ENCODE results near the gene BCL7A.

Gene BCL7A

DNA sequence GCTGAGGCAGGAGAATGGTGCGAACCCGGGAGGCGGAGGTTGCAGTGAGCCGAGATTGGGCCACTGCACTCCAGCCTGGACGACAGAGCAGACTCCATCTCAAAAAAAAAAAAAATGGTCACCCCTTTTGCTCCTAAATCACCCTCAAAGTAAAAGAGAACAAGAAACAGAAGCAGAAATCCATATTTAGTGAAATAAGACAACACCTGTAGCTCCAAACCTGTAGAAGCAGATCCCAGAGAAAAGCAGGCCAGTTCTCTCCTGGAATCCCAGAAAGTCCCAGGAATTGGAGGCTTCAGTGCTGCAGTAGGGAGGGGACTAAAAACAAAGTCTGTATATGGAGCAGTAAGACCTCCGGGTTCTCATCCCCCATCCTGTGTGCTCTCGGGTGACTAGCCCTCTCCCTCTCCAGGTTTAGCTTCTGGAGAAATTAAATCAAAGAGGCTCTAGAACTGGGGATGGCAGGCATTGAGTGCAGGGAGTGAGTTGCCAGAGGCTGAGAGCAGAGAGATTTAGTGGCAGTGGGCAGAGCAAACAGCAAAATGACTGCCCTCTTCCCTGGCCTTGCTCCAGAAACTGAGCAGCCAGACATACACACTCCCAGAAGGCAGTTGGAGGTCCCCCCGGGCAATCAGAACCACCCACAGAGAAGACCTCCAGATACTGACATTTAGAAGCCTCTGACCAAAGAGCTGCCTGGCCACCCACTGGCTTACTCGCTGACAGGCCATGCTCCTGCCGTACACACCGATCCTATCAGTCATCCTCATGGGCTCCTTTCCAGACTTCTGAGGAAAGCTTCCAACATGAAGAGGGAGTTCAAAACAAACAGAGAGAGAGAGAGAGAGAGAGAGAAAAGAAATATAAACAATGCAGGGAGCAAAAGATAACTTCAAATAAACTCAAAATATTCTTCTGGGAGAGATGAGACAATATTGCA lies 50.6 kb downstream of the BCL7A start:
- Histone ChIP-seq H3K4me1 (ENCODE audit: low read length) (0 out of 2 replicates have a peak, but pooled peaks cover 3% of the 10 kb centered on the region), H3F3A (ENCODE audit: insufficient read depth, low read length) (peaks cover 5% of the 10 kb centered on the region; the same call in 1 of the 2 replicates), H3K27me3 (replicated peaks; ENCODE audit: insufficient read depth, low read length) (no peaks in the 10 kb centered on the region), H4K20me1 (ENCODE audit: insufficient read depth, low read length) (no peaks in the 10 kb centered on the region), H2AFZ (ENCODE audit: low read length) (no peak overlapping the region), H3K79me2 (ENCODE audit: low read length) (no peaks in the 10 kb centered on the region), H3K9ac (ENCODE audit: low read length) (no peak overlapping the region), H3K36me3 (replicated peaks; ENCODE audit: insufficient read depth, low read length) (no peaks in the 10 kb centered on the region), H3K9me2 (replicated peaks; ENCODE audit: insufficient read depth, low read length) (no peaks in the 10 kb centered on the region), H3K9me3 (replicated peaks; ENCODE audit: insufficient read depth, low read length) (no peaks in the 10 kb centered on the region), H3K27ac (ENCODE audit: low read length) (no peak overlapping the region), H3K4me2 (ENCODE audit: low read depth, low read length) (no peak overlapping the region), H3K4me3 (ENCODE audit: low read length) (no peak overlapping the region)
- TF ChIP-seq EZH2phosphoT487 (IDR thresholded peaks at IDR 0.05; ENCODE audit: low read length) = no peak
- TF ChIP-seq EZH2 (optimal IDR thresholded peaks at IDR 0.05; ENCODE audit: low read depth, low read length) = no peak
- TF ChIP-seq, protein P1, sequence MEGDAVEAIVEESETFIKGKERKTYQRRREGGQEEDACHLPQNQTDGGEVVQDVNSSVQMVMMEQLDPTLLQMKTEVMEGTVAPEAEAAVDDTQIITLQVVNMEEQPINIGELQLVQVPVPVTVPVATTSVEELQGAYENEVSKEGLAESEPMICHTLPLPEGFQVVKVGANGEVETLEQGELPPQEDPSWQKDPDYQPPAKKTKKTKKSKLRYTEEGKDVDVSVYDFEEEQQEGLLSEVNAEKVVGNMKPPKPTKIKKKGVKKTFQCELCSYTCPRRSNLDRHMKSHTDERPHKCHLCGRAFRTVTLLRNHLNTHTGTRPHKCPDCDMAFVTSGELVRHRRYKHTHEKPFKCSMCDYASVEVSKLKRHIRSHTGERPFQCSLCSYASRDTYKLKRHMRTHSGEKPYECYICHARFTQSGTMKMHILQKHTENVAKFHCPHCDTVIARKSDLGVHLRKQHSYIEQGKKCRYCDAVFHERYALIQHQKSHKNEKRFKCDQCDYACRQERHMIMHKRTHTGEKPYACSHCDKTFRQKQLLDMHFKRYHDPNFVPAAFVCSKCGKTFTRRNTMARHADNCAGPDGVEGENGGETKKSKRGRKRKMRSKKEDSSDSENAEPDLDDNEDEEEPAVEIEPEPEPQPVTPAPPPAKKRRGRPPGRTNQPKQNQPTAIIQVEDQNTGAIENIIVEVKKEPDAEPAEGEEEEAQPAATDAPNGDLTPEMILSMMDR (IDR thresholded peaks at IDR 0.05; ENCODE audit: low read length) = no peak
- DNase-seq = no peak

- Histone ChIP-seq H3K27ac (ENCODE audit: low read length) (no peak overlapping the region), H3K4me2 (ENCODE audit: low read depth, low read length) (no peak overlapping the region)
Observed at GRCh38 chr12:122073815-122074214, 52.1 kb downstream of the BCL7A start.

DNA sequence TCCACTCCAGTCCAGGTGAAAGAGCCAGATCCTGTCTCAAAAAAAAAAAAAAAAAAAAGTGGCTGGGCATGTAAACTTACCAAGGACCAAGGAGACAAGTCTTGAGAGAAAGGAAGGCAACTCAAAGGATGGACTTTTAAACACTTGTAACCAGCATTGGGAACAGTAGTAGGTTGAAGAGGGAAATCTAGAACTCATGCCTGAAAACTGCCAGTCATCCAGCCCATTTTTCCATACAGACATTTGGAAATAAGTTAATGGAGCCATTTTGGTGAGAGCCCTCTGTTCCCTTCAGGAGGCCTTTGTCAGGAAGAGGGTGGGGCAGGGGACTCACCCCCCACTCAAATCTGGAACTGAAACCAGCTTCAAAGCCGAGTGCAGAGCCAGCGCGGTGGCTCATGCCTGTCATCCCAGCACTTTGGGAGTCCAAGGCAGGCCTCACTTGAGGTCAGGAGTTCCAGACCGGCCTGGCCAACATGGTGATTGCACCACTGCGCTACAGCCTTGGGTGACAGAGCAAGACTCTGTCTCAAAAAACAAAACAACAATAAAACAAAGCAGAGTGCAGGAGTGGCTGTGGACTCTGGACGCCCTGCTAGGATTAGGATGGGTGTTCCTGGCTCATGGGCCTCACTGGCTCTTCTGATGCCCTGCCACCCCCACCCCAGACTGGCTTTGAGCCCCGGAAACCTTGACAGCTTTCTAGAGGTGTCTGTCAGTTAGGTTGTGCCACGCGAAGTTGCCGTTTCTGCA lies 55.2 kb downstream of the BCL7A start:
- Histone ChIP-seq H3K9ac (ENCODE audit: low read length) (no peak overlapping the region), H3K4me2 (ENCODE audit: low read depth, low read length) (no peak overlapping the region)

More at GRCh38 chr12:122073815-122074214, 52.1 kb downstream of the BCL7A start:
- Histone ChIP-seq H3K79me2 (ENCODE audit: low read length) (no peaks in the 10 kb centered on the region), H3K36me3 (replicated peaks; ENCODE audit: insufficient read depth, low read length) (no peaks in the 10 kb centered on the region), H4K20me1 (ENCODE audit: insufficient read depth, low read length) (no peaks in the 10 kb centered on the region), H3K9me2 (replicated peaks; ENCODE audit: insufficient read depth, low read length) (no peaks in the 10 kb centered on the region), H3K4me3 (ENCODE audit: low read length) (no peak overlapping the region), H2AFZ (ENCODE audit: low read length) (no peak overlapping the region), H3K9ac (ENCODE audit: low read length) (no peak overlapping the region), H3K27me3 (replicated peaks; ENCODE audit: insufficient read depth, low read length) (no peaks in the 10 kb centered on the region), H3K9me3 (replicated peaks; ENCODE audit: insufficient read depth, low read length) (no peaks in the 10 kb centered on the region), H3F3A (ENCODE audit: insufficient read depth, low read length) (no peaks in the 10 kb centered on the region), H3K4me1 (ENCODE audit: low read length) (no peaks in the 10 kb centered on the region)
- DNase-seq = no peak
- TF ChIP-seq EZH2phosphoT487 (IDR thresholded peaks at IDR 0.05; ENCODE audit: low read length) = no peak
- TF ChIP-seq, protein P1 (IDR thresholded peaks at IDR 0.05; ENCODE audit: low read length) = no peak
- no peak for TF ChIP-seq EZH2 (optimal IDR thresholded peaks at IDR 0.05; ENCODE audit: low read depth, low read length)

More for the DNA sequence above, 55.2 kb downstream of the BCL7A start:
- H4K20me1 ChIP-seq (ENCODE audit: insufficient read depth, low read length) = no peaks in the 10 kb centered on the region
- H3K79me2 ChIP-seq (ENCODE audit: low read length) = peaks cover 29% of the 10 kb centered on the region
- no peaks in the 10 kb centered on the region for H3K36me3 ChIP-seq (replicated peaks; ENCODE audit: insufficient read depth, low read length)
- peaks cover 1% of the 10 kb centered on the region; the same call in 1 of the 2 replicates for H3K4me1 ChIP-seq (ENCODE audit: low read length)
- H3F3A ChIP-seq (ENCODE audit: insufficient read depth, low read length) = peaks cover 20% of the 10 kb centered on the region
- no peaks in the 10 kb centered on the region for H3K9me2 ChIP-seq (replicated peaks; ENCODE audit: insufficient read depth, low read length)
- TF ChIP-seq EZH2 (optimal IDR thresholded peaks at IDR 0.05; ENCODE audit: low read depth, low read length) (no peak), EZH2phosphoT487 (IDR thresholded peaks at IDR 0.05; ENCODE audit: low read length) (no peak)
- TF ChIP-seq, protein P1 (IDR thresholded peaks at IDR 0.05; ENCODE audit: low read length) = no peak
- no peak overlapping the region for H3K4me3 ChIP-seq (ENCODE audit: low read length)
- no peak for DNase-seq
- no peak overlapping the region for H3K27ac ChIP-seq (ENCODE audit: low read length)
- no peaks in the 10 kb centered on the region for H3K9me3 ChIP-seq (replicated peaks; ENCODE audit: insufficient read depth, low read length)
- no peaks in the 10 kb centered on the region for H3K27me3 ChIP-seq (replicated peaks; ENCODE audit: insufficient read depth, low read length)
- no peak overlapping the region for H2AFZ ChIP-seq (ENCODE audit: low read length)
